ENCODE results near the gene CAMK2A.

- TF ChIP-seq POLR2A (IDR thresholded peaks at IDR 0.05; ENCODE audit: low read depth, low read length): no peak
- no peak for TF ChIP-seq POLR2AphosphoS5 (IDR thresholded peaks at IDR 0.05; ENCODE audit: low read depth, low read length)
Observed at GRCh38 chr5:150183436-150183835, 106.1 kb downstream of the CAMK2A start.

Data from GM12892 (cell line).